ENCODE measurements around the gene KDM7A.

DNA sequence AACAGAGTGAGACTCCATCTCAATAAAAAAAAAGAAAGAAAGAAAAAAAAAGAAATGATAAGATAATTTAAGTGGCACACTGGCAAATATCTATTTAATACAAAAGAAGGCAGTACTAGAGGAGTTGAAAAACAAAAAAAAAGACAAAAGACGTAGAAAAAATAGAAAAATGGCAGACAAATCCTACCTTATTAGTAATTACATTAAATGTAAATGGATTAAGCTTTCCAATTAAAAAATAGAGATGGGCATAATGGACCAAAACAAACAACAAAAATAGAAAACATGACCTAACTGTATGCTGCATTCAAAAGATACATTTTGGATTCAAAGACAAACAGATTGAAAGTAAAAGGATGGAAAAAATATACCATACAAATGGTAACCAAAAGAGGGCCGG is 108.8 kb downstream of the KDM7A start:
- TF ChIP-seq CTCF (conservative IDR thresholded peaks at IDR 0.05) (no peak), EZH2 (IDR thresholded peaks at IDR 0.05; ENCODE audit: low read depth) (no peak)

Data from PC-9 (cell line).